NCI-H446 treated with DMSO at 0.1 percent for 48 hours (cell line): Measurements from ENCODE around the gene SPTAN1.
"Not testable (repeated sequence)": the region's sequence is repeated elsewhere in the genome, so short reads cannot be mapped to it uniquely, and the experiment has no call there.

Experiments used
- DNase-seq: peaks from one replicate; lab custom pipeline; 2025; lab: John Stamatoyannopoulos, UW

Gene SPTAN1

DNA sequence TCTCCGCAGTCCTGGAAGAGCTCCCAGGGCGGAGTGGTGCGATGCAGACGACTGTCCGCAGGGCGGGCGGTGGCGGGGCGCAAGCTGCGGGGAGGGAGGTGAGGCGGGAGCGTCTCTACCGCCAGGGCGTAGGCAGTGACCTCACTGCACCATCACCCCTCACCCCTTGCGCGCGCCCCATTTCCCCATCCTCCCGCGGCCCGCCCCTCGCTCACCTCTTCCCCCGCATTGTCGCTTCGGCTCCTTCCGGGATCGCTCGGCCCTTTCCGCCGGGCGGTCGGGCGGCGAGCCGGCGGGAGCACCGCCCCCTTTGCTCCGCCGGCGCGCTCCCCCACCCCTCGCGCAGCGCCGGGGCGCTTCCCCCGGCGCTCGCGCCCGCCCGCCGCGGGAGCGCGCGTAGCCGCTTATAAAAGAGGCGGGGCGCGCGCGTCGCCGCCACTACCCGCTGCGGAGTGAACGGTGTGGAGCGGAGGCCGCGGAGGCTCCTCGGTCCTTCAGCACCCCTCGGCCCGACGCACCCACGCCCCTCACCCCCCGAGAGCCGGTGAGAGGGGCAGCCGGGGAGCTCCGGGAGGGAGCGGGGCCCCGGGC, at the start of gene SPTAN1:
TSS of gene SPTAN1 (plus strand) at position 435 of the 591 bp plus-strand sequence. CDS start 14,154 bp downstream, outside the sequence.
- peak; percentile 62 for DNase-seq

DNA sequence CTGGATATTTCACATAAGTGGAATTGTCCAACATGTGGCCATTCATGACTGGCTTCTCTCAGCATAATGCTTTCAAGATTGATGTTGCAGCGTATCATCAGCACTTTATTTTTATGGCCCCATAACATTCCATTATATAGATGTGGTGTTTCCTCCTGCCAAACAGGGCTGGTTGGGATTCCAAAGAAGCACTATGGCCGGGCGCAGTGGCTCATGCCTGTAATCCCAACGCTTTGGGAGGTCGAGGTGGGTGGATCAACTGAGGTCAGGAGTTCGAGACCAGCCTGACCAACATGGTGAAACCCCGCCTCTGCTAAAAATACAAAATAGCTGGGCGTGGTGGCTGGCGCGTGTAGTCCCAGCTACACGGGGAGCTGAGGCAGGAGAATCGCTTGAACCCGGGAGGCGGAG, 49.0 kb upstream of the SPTAN1 start:
- DNase-seq, result not testable (repeated sequence)

DNA sequence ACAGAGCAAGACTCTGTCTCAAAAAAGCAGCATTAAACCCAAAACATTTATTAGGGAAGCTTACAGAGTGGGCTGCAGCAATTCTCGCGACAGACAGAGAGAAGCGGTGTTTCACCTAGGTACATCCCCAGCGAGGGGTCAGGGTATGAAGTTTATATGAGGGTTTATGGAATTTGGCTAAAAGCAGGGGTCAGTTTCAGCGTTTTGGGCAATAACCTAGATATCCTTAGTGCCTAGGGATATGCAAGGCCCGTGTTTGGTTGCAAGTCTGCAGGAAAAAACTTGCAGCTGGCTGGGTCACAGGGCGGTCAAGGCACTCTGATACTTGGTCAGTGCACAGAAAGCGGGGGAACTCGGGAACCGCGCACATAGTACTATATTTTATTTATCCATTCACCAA, 48.5 kb upstream of the SPTAN1 start:
- no peak for DNase-seq

DNA sequence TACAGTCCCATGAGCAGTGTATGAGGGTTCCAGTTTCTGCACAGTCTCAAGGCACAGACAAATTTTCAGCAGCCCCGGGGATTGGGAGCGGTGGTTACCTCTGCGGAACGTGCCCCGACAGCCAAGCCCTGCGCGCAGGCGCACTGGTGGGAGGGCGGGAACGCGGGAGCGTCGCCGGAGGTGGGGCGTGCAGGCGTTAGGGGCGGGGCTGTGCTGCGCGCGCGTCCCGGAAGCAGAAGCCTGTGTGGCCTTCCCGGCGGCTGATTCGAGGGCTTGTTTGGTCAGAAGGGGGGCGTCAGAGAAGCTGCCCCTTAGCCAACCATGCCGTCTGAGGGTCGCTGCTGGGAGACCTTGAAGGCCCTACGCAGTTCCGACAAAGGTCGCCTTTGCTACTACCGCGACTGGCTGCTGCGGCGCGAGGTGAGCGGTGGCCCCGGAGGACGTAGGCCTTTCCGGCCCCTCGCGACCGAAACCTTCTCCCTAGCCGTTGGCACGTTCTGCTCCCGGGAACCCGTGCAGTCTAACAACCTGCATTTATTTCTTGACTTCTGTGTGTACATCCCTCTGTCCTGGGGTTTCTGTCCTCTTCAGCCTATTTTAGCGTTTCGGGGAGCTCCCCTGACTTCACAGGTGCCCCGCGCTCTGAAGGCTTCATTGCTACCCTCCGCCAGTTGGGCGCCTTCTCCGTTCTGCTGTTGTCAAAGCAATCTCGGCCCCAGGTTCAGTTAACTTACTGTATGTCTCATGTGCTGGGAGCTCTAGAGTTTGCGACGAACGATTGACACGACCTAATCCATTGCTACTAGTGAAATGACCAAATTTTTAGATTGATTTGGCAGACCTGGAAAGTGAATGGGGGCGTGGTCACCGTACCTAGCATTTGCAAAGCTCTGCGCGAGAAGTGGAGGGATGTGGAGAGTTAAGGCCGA, 47.6 kb upstream of the SPTAN1 start, which contains the start of gene GLE1:
TSS of gene GLE1 (plus strand) at position 235 of the 929 bp plus-strand sequence. CDS start at position 322, 87 bp downstream.
- DNase-seq, result peak; percentile 61

DNA sequence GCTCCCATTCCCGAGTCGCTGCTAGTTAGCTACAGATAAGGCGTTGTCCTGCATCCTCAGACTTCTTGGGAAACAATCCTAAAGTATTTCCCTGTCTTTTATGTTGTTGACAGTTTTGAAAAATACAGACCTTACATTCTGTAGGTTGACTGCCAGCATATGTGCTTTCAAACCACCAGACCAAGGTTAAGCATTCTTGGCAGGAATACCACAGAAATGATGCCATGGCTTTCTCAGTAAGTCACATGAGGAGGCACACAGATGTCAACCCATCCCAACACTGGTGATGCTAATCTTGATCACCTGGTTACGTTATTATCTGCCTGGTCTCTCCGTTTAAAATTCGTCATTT, 47.0 kb upstream of the SPTAN1 start:
- no peak for DNase-seq

DNA sequence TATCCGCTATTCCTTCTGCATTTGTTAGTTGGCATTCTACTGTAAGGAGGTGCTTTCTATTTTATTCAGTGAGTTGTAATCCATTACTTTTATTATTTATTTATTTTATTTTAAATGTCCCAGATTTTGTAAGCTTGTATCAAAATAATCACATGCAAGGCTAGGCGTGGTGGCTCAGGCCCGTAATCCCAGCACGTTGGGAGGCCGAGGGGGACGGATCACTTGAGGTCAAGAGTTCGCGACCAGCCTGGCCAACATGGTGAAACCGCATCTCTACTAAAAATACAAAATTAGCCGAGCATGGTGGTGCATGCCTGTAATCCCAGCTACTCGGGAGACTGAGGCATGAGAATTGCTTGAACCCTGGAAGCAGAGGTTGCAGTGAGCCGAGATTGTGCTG, 46.5 kb upstream of the SPTAN1 start:
- not testable (repeated sequence) for DNase-seq

DNA sequence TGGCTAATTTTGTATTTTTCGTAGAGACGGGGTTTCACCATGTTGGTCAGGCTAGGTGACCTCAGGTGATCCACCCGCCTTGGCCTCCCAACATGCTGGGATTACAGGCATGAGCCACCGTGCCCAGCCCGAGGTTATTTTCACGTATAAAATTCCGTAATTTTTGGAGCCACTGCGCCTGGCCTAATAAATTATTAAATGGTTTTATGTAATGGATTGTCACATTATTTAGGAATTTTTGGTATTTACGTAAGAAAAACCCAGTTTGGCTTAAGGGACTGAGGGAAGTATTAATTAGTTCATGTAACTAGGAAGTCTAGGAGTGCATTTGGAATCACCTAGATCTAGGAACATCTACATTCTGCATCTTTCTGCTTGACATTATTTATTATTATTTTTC, 39.6 kb upstream of the SPTAN1 start:
- no peak for DNase-seq

DNA sequence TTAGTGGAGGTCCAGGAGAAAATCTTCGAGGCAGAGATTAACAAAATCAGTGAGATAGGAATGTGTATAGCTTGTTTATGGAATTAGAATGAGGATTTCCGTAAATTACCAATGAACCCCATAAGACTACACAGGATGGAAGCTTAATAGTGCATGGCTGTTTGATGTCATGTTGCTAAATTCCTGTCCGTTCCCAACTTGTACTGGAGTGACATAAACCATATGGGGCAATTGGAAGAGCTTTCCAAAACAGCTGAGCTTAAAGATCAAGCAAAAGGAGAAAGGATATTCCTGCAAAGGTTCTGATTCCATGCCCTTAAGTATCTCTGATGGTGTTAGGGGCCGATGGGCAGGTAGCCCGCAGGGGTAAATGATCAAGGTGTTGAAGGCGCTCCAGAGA, 30.4 kb upstream of the SPTAN1 start:
- no peak for DNase-seq

DNA sequence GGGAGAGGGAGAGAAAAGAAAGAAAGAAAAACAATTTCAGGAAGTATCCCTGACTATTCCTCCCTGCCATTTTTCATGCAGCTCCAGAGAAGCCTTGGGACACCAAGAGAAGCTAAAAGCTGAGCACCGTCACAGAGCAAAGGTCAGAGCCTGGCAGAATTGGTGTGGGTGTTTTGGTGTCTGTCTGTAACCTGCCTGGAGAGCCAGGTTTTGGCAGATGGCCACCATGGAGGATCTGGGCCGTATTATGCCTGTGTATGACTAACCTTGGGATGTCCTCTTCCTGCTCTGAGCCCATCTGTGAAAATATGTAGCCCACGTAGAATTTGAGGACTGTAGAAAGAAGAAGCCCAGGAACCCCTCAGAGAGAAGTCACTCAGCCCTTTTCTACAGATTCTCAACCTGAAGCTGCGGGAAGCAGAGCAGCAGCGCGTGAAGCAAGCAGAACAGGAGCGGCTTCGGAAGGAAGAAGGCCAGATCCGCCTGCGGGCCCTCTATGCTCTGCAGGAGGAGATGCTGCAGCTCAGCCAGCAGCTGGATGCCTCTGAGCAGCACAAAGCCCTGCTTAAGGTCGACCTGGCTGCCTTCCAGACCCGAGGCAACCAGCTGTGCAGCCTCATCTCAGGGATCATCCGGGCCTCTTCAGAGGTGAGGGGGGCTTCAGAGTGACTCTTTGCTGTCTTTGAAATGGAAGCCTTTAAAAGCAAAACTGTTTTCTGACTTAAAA, 29.0 kb upstream of the SPTAN1 start:
- DNase-seq, result no peak

DNA sequence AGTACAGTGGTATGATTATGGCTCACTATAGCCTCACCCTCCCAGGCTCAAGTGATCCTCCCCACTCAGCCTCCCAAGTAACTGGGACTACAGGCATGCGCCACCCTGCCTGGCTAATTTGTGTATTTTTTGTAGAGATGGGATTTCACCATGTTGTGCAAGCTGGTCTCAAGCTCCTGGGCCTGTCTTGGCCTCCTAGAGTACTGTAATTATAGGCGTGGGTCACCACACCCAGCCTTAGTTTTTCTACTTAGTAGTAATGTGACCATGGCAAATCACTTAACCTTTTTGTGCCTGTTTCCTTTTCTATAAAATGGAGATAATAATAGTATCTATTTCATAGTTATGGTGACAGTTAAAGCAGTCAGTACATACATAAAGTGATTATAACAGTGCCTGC, 25.7 kb upstream of the SPTAN1 start:
- no peak for DNase-seq

DNA sequence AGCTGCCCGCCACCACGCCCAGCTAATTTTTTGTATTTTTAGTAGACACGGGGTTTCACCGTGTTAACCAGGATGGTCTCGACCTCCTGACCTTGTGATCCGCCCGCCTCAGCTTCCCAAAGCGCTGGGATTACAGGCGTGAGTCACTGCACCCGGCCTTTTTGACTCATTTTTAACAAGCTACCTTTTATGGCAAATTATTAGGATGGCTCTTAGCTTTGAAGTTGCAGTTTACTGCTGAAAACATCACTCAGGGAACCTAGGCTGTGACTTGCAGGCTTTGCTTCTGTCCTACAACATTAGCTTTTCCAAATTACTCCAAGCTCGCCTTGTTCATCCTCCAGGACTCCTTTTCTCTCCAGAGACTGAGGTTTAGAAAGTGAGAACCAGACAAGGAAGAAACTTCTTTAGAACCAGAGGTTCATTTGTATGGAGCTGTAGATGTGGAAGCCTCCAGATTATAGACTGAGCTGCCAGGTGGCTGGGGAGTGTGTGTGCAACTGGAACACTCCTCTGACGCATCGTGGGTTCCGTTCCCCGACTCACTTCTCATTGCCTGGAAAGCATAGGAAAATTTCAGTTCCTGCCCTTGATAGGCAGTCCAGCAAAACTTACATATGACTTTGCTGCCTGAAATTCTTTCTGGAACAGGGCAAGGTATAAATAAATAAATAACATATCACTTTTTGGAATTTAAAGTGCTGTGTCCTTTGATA, 23.8 kb upstream of the SPTAN1 start:
- no peak for DNase-seq

DNA sequence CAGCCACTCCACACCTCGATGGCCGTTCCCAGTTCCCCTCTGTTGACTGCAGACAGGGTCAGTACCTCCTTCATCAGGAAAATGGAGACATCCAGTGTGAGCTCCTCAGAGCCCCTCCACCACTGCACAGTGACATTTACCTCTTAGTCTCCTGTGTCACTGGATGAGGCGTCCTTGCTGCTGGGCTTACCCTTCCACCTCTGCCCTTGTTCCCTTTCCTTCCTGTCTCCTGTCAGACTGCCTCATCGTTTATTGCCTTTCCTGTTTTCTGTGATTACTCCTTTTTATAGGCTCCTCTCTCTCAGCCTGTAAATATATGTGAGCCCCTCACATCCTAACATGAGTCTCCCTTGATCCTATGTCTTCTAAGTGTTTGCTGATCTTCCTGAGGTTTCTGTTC, 23.2 kb upstream of the SPTAN1 start:
- DNase-seq, result no peak

DNA sequence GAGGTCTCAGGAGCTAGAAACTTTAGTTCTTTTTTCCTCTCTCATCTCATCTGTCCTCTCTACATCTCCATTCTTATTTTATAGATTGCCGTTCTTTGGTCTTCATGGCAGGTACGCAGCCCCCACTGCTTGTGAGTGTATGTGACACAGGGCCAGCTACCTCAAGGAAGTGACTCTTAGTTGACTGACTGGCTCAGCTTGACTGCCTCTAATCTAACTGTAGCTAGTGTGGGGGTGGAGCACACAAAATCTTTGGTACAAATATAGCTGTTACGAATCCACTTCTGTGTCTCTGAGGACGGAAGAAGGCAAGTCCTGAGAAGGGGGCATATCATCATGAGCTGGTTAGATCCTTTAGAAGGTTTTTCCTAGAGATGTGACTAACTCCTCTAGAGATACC, 19.8 kb upstream of the SPTAN1 start:
- no peak for DNase-seq

DNA sequence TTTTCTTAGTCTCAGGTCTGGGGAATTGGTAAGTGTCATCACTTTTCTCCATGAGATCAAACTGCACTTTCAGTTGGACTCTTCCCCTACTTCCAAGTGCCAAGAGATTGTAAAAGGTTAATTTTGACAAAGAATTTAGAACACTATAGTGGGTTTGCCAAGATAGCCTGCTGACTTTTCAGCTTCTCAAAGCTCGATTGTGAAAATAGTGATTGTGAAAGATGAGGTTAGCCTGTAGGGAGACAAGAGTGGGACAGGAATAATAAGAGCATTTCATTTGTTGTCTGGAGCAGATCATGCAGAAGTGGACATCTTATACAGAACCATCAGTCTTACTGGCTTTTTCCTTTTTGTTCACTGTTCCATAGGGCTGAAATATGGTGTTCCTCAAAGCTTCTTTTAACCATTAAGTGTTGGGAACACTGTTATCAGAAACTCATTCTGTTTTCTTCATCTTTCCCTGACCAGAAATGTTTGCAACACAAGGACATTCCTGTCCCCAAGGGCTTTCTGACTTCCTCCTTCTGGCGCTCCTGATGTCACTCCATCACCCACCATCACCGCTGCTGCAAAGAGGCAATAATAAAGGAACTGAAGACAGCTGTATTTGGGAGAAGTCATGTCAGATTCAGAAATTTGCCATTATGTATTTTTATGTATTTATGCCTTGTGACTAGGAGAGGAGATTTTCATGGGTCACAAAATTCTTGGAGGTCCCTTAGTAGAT, 11.6 kb upstream of the SPTAN1 start:
- DNase-seq, result no peak

DNA sequence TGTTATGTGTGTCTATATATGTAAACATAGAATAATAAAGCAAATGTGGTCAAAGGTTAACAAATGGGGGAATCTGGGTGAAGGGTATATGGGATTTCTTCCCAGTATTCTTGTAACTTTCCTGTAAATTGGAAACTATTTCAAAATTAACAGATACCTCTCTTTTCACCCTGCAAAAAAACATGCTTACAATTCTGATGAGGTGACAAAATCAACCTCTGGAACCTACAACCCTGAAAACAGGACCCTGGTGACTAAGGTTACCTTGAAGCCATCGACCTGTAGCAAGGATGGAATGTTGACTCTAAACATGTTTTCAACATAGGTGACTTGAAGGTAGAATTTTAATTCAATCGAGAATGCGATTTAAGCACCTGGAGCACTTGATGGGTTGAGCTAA, 5.9 kb upstream of the SPTAN1 start:
- no peak for DNase-seq

DNA sequence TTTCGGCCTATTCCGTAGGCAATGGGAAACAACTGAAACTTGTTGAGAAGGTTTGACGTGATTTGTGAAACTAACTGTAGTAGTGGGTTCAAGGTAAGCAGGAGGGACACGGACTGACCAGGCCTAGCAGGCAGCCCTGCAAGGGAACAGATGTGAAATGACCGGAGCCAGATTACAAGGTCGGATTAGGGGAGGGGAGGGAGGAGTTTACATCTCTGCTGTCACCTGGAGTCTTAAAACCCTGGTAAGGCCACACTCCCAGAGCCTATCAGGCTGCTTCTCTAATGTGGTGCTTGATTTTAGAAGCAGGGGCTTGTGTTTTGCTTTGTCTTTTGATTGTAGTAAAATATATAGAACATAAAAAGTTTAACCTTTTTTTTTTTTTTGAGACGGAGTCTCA, 3.5 kb upstream of the SPTAN1 start:
- DNase-seq, result no peak

DNA sequence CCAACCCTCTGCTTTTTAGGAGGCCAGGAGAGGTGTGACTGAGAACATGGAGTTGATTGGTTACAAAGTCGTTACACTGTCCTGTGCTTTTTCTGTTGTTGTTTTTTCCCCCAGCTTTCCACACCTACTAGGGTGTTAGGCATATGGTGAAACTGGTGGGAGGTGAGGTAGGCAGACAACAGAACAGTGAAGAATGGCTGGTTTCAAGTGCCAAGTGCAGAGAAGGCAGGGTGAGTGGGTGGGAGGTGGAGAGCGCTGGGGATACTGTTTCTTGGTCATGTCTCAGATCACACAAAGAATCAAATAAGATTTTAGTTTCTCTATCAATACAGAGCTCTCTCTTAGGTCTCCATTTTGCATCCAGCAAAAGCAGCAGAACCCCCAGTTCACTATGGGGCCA, 2.2 kb upstream of the SPTAN1 start:
- no peak for DNase-seq

DNA sequence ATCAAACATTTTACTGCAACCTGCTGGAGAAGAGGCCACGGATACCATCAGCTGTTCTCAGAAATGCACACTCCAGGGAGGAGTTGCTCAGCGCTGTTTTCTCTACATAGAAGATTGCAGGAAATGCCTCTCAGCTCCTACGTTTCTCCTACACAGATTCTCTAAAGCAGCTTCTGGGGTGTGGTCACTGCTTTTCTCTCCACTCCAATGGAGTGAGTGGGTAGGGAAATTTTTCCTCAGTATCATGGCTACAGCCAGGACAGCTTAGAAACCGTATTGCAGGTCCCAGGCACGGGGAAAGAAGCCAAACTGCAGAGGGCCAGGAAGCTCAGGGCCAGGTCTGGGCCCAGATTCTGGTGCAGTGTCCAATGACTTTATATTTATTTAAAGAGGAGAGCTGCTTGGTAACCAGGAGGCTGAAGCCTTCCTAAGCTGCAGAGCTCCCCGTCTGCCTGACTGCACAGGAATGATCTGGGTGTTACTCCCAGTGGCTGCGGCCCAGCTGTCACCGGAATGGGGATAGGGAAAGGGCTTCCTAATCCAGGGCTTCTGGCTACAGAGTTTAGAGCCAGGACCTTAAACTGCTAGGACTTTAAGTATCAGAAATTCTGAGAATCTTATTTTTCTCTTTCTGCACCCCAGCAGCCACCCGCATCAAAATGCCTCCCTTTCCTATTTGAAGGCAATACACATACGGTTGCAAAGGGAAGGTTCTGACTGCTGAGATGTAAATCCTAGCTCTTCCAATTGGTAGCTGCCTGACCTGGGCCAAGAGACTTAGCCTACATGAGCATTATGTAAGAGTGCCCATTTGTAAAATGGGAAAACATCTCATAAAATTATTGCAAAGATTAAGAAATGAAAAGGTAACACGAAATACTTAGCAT, 1.4 kb upstream of the SPTAN1 start:
- DNase-seq, result peak; percentile 33

DNA sequence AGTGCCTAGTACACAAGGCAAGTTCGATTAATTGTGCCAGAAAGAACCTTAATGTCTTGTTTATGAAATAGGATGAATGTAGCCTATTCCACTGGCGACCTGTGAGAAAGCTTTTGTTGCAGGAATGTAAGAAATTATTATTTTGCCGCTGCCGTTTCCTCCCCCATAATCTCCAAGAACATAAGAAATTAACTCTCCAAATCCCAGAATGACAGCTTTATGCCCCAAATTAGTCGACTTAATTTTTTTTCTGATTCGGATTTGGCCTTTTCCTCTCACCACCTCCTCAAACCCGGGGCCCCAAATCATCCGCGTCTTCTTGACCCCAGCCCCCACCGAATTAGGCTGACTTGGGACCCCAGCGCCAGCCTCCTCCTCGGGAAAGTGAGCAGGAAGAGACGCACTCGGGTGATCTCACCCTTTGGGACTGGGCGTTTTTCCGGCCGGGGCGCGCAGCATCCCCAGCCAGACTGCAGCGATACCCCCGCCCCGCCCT, 682 bp upstream of the SPTAN1 start:
- DNase-seq, result no peak

DNA sequence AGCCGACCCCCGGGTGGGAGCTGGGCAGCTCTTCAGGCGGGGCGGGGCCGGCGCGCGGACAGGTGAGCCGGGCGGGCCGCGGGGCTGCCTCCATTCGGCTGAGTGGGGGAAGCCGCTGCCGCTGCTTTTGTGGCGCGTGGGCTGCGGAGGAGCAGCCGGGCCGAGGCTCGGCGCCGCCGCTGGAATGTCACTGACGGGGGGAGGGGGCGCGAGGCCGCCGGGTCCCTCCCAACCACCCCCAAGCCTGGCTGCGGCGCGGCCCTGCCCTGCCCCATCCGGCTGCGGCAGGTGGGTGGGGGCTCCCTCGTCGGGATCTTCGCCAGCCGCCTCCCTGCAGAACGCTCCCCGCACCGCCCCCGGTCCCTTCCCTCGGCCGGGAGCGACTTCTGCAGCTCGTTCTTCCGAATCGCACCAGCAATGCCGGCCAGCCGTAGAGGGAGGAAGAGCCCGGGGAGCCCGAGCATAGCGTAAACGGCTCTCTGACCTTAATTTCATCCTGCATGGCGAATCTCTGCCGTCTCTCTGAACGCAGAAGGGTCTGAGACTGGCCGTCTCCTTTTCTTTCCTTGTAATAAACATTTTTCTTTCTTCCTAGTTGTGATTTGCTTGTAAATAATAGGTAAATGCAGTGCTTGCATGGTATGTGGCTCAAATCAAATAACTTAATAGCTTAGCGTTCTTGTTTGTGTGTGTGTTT, 505 bp downstream of the SPTAN1 start:
- no peak for DNase-seq
